ENCODE measurements around the gene HOXA6.

DNA sequence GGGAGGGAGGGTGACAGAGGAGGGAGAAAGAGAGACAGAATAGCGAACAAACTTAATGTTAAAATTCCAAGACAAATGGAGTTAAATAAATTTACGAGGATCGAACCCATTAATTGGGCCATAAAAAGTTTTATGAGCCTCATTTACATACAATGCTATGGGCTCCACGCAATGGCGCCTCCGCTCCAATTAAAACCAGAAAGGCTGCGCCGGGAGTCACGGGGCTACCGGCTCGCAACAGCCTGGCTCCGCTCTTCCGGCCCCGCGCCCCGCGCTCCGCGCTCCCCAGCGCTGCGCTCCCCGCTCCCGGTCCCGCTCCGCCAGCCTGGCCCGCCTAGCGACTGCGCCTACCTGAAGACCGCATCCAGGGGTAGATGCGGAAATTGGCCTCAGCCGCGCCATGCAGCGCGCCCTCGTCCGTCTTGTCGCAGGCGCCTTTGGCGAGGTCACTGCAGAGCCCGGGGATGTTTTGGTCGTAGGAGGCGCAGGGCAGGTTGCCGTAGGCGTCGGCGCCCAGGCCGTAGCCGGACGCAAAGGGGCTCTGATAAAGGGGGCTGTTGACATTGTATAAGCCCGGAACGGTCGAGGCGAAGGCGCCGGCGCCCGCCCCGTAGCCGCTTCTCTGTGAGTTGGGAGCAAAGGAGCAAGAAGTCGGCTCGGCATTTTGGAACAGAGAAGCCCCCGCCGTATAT lies 8.4 kb upstream of the HOXA6 start:
- TF ChIP-seq, protein P1, sequence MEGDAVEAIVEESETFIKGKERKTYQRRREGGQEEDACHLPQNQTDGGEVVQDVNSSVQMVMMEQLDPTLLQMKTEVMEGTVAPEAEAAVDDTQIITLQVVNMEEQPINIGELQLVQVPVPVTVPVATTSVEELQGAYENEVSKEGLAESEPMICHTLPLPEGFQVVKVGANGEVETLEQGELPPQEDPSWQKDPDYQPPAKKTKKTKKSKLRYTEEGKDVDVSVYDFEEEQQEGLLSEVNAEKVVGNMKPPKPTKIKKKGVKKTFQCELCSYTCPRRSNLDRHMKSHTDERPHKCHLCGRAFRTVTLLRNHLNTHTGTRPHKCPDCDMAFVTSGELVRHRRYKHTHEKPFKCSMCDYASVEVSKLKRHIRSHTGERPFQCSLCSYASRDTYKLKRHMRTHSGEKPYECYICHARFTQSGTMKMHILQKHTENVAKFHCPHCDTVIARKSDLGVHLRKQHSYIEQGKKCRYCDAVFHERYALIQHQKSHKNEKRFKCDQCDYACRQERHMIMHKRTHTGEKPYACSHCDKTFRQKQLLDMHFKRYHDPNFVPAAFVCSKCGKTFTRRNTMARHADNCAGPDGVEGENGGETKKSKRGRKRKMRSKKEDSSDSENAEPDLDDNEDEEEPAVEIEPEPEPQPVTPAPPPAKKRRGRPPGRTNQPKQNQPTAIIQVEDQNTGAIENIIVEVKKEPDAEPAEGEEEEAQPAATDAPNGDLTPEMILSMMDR (IDR thresholded peaks at IDR 0.05): no peak
- no peak for TF ChIP-seq POLR2AphosphoS5 (IDR thresholded peaks at IDR 0.05)
